ENCODE data around the gene BRAF.
"Not testable (repeated sequence)": the region's sequence is repeated elsewhere in the genome, so short reads cannot be mapped to it uniquely, and the experiment has no call there.

Gene BRAF

DNA sequence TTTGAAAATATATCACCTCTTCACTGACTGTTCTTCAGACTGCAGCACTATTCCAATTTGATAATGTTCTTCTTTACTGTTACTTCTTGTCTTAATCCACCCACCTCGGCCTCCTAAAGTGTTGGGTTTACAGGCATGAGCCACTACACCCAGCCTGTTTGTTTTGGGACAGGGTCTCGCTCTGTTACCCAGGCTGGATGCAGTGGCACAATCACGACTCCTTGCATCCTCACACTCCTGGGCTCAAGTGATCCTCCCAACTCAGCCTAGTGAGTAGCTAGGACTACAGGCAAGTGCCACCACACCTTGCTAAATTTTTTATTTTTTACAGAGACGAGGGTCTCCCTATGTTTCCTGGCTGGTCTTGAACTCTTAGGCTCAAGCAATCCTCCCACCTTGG lies 150.4 kb downstream of the BRAF start:
- DNase-seq: no peak

DNA sequence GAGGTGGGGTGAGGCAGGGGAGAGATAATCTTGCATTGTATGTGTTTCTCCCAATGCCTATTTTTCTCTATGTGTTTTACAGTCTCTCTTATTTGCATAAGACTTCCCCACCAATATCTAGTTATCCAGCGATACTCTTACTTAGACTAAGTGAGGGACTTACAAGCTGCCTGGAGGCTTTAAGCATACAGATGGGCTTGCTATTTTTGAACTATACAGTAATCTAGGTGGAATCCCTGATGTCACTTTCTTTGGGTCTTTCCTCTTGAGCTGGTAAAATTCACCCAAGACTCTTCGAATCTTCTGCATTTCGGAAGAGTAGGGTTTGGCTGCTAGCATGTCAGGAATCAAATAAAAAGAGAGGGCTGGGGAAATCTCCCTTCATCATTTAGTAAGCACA lies 151.6 kb downstream of the BRAF start:
- no peak for DNase-seq

DNA sequence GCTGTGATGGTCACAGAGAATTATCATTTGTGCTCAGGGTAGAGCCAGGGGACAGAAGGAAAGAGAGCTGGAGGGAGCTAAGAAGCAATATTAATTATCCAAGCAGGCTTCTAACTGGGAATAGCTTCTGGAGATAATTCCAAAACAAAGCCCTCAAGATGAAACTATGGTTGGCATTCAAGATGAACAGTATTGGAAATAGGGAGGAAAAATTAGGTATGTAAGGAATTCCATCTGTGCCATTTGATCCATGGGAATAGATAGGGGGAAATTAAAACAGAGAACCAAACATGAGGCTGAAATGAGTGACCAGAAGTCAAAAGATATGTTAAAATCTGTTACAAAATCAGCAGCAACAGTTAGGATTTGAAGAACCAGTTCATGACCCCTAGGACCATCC lies 152.9 kb downstream of the BRAF start:
- DNase-seq: no peak

DNA sequence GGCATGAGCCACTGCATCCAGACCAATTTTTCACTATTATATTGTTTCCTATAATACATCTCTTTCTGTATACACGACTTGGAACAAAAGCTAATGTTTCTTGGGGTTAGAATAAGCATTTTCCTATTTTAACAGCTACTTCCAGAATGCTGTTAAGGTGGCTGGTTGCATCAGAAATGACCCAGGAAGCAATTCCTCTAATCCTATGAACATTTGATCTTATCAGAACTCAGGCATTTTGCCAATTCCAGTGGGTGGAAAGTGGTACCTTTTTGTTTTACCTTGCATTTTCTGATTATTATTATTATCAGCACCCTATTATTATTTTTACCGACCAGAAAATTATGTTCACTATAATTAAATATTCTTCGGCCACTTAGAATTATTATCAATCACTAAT lies 154.9 kb downstream of the BRAF start:
- no peak for DNase-seq

DNA sequence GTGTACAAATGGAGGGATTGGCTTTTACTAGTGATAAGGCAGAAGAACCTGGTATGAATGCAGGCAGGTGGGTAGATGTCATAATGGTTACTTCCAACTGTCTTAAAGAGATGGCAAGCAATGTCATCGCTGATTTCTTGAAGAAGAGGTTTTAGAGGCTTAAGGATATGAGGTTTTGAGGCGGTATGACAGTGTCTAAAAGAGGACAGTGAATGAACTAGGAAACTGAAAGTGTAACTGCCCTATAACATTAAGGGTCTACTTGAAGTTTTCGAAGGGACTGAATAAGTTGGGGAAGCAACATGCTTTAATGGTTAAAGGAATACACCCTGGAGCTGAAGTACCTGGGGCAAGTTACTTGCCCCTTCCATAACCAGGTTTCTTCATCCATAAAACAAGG lies 157.3 kb downstream of the BRAF start:
- no peak for DNase-seq

DNA sequence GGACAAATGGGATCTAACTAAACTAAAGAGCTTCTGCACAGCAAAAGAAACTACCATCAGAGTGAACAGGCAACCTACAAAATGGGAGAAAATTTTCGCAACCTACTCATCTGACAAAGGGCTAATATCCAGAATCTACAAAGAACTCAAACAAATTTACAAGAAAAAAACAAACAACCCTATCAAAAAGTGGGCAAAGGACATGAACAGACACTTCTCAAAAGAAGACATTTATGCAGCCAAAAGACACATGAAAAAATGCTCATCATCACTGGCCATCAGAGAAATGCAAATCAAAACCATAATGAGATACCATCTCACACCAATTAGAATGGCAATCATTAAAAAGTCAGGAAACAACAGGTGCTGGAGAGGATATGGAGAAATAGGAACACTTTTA lies 159.3 kb downstream of the BRAF start:
- DNase-seq: not testable (repeated sequence)

DNA sequence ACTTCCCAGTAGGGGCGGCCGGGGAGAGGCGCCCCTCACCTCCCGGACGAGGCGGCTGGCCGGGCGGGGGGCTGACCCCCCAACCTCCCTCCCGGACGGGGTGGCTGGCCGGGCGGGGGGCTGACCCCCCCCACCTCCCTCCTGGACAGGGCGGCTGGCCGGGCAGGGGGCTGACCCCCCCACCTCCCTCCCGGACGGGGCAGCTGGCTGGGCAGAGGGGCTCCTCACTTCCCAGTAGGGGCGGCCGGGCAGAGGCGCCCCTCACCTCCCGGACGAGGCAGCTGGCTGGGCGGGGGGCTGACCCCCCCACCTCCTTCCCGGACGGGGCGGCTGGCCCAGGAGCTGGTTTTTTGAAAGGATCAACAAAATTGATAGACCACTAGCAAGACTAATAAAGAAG lies 161.6 kb downstream of the BRAF start:
- DNase-seq: not testable (repeated sequence)

DNA sequence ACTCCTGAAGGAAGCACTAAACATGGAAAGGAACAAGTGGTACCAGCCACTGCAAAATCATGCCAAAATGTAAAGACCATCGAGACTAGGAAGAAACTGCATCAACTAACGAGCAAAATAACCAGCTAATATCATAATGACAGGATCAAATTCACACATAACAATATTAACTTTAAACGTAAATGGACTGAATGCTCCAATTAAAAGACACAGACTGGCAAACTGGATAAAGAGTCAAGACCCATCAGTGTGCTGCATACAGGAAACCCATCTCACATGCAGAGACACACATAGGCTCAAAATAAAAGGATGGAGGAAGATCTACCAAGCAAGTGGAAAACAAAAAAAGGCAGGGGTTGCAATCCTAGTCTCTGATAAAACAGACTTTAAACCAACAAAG lies 163.4 kb downstream of the BRAF start:
- not testable (repeated sequence) for DNase-seq

DNA sequence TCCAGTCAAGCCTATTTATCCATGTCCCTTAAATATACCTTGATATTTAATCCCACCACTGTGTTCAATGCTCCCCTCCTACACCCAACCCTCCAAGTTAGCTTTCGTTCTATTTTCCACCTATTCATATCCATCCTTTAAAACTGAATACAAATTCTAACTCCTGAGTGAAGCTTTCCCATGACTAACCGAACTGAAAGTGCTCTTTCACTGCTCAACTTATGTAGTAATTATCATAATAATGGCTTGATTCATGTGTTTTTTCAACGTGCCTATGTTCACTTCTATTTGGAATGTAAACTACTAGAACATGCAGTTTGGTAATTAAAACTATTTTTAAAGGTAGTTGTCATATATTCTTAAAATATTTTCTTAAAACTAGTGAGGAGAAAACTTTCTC lies 170.2 kb downstream of the BRAF start:
- no peak for DNase-seq

DNA sequence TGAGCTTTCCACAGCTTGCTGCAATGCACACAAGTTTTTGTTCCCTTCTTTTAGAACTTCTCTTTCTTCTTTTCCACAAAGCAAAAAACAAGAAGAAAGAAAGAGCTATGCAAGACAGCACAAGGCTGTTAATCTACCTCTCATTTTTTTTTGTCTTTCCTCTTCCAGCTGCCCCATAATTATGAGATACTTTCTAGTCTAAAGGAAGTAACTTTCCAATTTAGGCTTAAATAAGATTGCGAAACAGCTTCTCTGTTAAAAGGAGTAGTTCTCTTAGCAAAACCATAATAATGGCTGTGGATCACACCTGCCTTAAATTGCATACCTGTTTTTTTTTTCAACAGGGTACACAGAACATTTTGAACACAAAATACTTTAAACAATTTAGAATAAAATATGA lies 172.2 kb downstream of the BRAF start:
- no peak for DNase-seq

DNA sequence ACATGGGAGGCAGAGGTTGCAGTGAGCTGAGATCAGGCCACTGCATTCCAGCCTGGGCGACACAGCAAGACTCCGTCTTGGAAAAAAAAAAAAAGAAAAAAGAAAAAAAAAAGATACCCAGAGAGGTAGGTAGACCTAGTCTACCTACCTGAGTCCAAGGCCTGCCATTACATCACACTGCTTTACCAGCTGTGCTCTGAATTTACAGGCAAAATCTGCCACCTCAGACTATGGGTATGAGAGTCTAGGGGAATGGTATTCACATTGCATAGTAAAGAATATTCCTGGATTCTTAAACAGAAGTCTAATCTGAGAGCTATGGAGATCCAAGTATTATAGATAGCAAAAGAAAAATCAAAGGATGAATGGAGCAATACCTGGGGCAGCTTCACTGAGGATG lies 178.0 kb downstream of the BRAF start:
- no peak for DNase-seq

DNA sequence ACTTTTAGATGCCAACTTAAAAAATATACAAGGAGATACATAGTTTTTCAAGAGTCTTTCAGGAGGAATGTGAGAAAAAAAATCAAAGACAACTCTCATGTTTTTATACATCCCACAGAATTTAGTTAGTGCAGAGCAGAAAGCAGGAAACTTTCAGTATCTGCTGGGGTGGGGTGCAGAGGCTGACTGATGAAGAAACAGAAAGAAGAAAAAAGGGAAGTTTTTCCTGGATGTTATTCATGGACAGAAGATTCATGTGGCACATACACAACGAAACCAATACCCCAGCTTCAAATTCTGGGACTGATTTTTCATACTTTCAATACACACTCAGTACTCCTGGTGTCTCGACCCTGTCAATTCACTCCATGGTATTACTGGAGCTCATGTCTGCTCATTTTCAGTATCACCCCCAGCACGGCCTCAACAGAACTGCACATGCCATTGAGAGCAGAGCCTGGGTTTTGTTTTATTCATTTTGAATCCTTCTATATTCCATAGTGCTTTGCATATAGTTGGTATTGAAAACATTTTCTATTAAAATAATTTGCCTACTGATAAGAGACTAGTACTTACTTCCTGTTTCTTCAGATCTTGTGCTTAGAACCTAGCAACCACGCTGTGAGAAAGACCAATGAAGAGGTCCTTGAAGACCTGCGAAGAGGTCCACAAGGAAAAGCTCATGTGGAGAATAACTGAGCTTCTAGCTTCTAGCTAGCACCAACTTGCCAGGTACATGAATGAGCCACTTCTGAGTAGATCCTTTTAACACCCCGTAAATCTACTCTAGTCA lies 179.3 kb downstream of the BRAF start:
- no peak for DNase-seq

DNA sequence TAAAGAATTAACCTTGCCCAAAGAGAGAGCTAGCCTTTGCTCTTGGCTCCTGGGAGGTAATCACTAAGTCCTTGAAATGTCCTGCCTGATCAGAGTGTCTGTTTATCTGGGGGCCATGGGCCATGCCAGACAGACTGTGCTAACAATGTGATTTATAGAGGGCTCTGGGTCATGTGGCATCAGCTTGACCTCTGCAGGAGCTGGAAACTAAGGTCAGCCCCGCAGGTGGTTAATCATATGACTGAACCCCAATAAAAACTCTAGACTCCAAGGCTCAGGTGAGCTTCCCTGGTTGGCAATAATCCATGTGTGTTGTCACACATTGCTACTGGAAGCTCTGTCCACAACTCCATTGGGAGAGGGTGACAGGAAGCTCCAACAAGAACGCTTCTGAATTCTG lies 180.7 kb downstream of the BRAF start:
- DNase-seq: no peak

DNA sequence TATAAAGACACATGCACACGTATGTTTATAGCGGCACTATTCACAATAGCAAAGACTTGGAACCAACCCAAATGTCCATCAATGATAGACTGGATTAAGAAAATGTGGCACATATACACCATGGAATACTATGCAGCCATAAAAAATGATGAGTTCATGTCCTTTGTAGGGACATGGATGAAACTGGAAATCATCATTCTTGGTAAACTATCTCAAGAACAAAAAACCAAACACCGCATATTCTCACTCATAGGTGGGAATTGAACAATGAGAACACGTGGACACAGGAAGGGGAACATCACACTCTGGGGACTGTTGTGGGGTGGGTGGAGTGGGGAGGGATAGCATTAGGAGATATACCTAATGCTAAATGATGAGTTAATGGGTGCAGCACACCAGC lies 181.5 kb downstream of the BRAF start:
- not testable (repeated sequence) for DNase-seq

DNA sequence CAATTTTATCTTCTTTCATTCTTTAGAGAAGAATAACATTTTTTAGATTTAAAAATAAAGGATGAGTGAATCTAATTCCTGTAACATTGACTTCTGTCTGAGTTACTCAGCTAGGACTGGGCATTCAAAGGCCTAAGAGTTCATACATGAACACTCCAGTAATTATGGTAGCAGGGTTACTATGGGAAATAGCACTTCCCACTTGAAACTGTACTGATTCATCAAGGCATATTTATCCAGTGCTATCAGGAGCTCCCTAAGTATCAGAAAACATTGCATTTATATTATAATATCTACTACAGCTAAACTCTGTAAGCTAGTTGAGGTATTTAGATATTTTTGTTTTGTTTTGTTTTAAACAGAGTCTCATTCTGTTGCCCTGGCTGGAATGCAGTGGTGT lies 186.4 kb downstream of the BRAF start:
- no peak for DNase-seq

DNA sequence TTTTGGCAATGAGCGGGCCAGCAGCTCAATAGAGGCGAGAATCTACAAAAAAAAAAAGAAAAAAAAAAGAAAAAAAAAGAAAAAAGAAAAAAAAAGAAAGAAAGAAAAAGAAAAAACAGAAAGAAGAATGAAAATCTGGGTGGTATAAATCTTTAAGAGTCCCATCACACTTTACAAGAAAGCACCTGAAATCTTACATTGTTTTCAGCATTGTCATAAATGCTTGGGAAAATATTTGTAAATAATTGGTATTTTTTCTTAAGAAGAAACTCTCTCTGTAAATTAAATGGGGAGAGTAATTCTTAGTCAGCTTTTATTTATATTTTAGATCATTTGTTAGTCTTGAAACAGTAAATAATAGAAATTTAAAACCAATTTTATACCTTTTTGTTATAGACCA lies 190.0 kb downstream of the BRAF start:
- DNase-seq: no peak

DNA sequence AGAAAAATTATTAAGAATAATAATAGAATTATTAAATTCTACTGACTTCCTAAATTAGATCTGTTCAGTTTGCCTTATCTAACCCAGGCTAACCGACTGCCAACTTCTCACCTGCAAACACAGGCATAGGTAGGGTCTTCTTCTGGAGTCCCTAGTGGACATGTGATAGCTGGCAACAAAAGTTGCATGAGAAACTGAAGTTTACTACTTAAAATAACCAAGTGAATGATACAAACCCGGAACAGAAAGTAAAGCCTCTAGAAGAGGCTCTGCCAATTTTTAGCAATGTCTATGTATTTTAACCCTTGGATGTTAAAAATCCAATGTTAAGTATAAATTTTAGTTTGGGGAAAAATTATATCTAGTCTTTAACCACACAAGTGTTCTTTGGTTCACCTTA lies 190.6 kb downstream of the BRAF start:
- DNase-seq: no peak

DNA sequence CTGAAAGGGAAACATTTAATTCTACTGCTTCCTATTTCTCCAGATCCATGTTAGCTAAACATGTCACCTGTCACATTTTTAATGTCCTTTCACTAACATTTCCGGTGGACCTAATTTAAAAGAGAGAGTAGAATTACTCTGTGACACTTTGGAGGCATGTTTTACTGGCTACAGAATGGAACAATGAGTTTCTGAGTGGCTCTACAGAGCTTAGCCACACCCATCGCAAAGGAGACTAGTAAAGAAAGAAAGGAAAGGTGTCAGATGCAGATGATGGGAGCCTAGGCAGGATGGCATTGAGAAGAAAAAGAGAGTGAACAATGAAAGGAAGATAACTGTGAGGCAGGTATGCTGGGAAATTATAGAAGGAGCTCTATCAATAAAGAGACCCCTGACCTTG lies 192.3 kb downstream of the BRAF start:
- no peak for DNase-seq

DNA sequence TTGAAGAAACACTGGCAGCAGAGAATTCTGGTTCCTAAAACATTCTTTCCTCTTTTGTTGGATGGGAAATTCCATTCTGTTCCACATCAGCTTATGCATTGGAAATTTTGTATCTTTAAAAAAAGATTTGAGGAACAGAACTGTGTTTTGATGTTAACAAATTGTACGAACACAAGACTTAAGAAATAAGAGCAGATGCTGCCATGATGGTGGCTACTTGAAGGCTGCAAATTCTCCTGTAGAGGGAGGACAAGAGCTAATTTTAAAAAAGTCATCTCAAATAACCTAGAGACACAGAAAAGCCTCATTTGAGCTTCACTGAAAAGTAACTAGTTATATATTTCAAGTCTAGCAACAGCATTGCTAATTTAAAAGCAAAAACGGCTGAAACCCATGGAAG lies 198.4 kb downstream of the BRAF start:
- DNase-seq: peak in 1 of 58 donors; percentile 1

DNA sequence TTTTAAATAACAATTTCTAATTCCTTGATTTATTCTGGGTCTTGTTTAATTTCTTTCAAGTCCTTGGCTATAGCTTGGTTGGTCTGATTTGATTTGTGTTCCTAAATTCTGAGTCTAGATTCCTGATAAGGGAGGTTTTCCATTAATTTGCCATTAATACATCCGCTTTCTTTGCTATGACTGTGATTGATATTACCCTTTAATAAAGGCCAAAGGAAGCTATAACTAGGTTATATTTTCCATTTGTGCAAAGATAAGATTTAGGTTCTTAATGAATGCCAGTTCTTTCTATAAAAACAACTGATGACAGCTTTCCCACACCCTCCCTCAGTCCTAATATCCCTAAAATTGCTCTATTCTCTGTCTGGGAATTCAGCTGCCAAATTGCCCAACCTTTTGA lies 200.0 kb downstream of the BRAF start:
- DNase-seq: no peak

DNA sequence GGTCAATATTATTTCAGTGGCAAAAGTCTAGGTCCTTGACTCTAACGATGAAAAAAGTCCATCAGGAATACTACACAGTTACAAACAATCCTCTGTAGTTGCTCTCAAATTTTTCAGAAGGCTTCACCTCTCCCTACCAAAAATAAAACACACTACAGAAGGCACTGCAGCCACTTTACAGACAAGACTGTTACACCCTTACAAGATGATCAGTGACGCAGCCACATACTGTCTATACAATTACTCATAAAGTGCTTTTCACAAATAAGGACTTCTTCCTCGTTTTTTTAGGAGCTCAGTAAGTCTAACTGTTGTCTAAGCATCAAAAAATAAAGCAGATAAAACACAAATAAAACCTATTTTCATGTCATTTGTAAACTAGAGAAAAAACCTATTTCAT lies 201.2 kb downstream of the BRAF start:
- DNase-seq: no peak

DNA sequence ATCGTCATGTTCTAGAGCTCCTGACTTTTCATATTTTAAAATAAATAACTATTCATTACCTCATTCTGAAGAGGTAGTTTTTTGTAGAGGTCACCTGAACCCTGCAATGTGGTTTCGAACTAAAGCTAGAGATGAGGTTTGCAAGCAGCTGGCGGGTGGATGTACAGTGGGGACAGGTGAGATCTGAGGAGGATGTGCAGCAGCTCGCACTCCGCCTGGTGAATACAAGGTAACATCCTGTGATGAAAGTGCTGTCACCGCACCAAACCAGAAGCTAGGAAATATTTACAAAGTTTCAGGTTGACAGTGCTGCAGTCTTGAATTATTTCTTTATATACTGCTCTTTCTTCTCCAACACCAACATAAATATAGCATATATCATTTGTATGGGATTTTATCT lies 201.7 kb downstream of the BRAF start:
- no peak for DNase-seq

DNA sequence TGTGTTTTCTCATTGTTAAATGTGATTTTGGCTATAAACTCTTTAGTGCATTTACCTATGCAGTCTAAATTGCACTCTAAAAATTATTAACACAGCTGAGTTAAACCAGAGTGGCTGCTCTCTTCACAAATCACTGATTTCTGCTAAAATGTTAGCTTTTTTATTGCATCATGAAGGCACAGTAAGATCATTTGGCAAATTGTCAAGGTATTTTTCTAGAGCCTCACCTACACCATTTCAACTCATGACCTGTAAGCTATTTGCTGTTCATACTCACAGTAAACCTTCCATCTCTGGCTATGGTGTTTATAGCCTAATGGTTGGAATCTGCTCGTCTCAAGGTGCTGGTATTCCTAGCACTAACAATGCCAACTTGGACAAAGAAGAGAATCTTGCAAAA lies 202.5 kb downstream of the BRAF start:
- no peak for DNase-seq

DNA sequence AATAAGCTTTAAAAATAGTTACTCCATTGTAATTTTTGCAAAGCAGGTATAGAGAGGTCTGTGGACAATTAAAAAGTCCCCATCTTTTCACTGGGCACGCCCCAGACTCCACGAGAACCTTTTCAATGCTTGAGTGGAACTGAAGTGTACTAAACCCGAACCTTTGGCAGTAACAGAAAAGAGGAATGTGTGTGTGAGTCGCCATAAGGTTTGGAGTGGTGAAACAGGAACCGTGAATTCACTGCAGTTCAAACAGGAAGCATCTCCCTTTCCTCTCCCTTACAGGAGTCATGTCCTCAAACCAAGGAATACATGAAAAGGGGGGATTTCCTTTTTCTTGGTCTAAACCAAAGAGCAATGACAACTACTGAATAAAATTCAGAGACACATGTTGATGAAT lies 205.0 kb downstream of the BRAF start:
- no peak for DNase-seq
